HepG2 (cell line): ENCODE results near the gene TPSD1. TPM values are rescaled to one million over a fixed set of nuclear protein-coding genes. Genes with fewer than 3 reads are reported as not detected.

ENCODE experiments used
- ATAC-seq: fragments of 200-7000 bp; cut with Tn5 transposase; 3 replicates; pipeline ENCODE4 v1.9.1; 2020; ENCODE audit warnings: mild to moderate bottlenecking, moderate library complexity
- BruUV-seq: library from RNA; stranded (reverse); fragments of 400-500 nt; replicated peaks from 2 replicates; lab custom pipeline; 2021; lab: Mats Ljungman, UMichigan
- CTCF ChIA-PET: fragments of 300-600 bp; formaldehyde crosslinking; extraction: SDS; loops from one replicate; lab custom pipeline; 2021; ENCODE audit warnings: low total read pairs, inconsistent platforms, low intra/inter-chr PET ratio; lab: Yijun Ruan, JAX
- POLR2A ChIA-PET: fragments of 350-600 bp; sonication (Branson Sonifier 250); formaldehyde crosslinking; loops from one replicate; lab custom pipeline; 2020; ENCODE audit warnings: antibody characterized with exemption, inconsistent platforms; lab: Yijun Ruan, JAX
- DNase-seq: peaks from one replicate; pipeline ENCODE4 v3.0.0-alpha.2; 2015; ENCODE audit warnings: low spot score
- FAIRE-seq: peaks from 3 replicates; lab custom pipeline; 2011; peaks lifted over from hg19 to GRCh38; lab: Jason Lieb, UNC
- H2AFZ ChIP-seq: one replicate; pipeline ENCODE4 v1.6.1; 2011; ENCODE audit warnings: low read length, inconsistent platforms
- H3K27ac ChIP-seq: fragments of 300-600 bp; 3 replicates; pipeline ENCODE4 v1.8.0; 2011; ENCODE audit warnings: mixed run types, mild to moderate bottlenecking, mixed read lengths, low read length, inconsistent platforms; ENCODE audit not compliant: insufficient read depth; ENCODE audit errors: extremely low read length
- H3K27me3 ChIP-seq, 2 experiments: fragments of 200-600 bp in 1 of 2; 2 replicates in 1 of 2; 3 replicates in 1 of 2; pipeline versions ENCODE4 v1.6.0 to v1.8.0; 2011; ENCODE audit warnings: low read length in 2 of 2, mild to moderate bottlenecking in 2 of 2, moderate library complexity in 2 of 2, inconsistent platforms in 1 of 2; ENCODE audit not compliant: insufficient read depth in 2 of 2, control insufficient read depth in 1 of 2
- H3K36me3 ChIP-seq, 2 experiments: fragments of 200-600 bp in 1 of 2; replicated peaks in 1 of 2; 2 replicates in 1 of 2; 3 replicates in 1 of 2; pipeline versions ENCODE4 v1.5.1 to v1.8.0; 2011; ENCODE audit warnings: low read length in 2 of 2, inconsistent platforms in 1 of 2; ENCODE audit not compliant: insufficient read depth in 2 of 2, control insufficient read depth in 1 of 2
- H3K4me1 ChIP-seq: 2 replicates; pipeline ENCODE4 v1.5.1; 2012; ENCODE audit warnings: low read length, inconsistent platforms; ENCODE audit not compliant: insufficient read depth
- H3K4me2 ChIP-seq: 2 replicates; pipeline ENCODE4 v1.6.0; 2011; ENCODE audit warnings: low read depth, low read length, inconsistent platforms
- H3K4me3 ChIP-seq, 3 experiments: fragments of 200-600 bp in 1 of 3; sonication (generic), shearing (Covaris generic) in 1 of 3; replicated peaks in 1 of 3; 2 replicates each; pipeline ENCODE4 v1.5.1; 2011 to 2016; ENCODE audit warnings: low read length in 3 of 3, inconsistent platforms in 2 of 3, low read depth in 2 of 3, mild to moderate bottlenecking in 2 of 3, control low read depth in 1 of 3, mixed read lengths in 1 of 3; ENCODE audit not compliant: insufficient read depth in 1 of 3
- H3K79me2 ChIP-seq: one replicate; pipeline ENCODE4 v1.6.1; 2011; ENCODE audit warnings: low read length, inconsistent platforms; ENCODE audit not compliant: insufficient read depth
- H3K9ac ChIP-seq: 2 replicates; pipeline ENCODE4 v1.6.0; 2011; ENCODE audit warnings: mild to moderate bottlenecking, low read depth, low read length, inconsistent platforms; ENCODE audit not compliant: insufficient read depth
- H3K9me3 ChIP-seq: 2 replicates; pipeline ENCODE4 v1.5.1; 2012; ENCODE audit warnings: mild to moderate bottlenecking, low read length
- H4K20me1 ChIP-seq: 2 replicates; pipeline ENCODE4 v1.6.0; 2011; ENCODE audit warnings: inconsistent platforms, mild to moderate bottlenecking, low read length, moderate library complexity; ENCODE audit not compliant: insufficient read depth
- ERF ChIP-seq: IDR thresholded peaks from 2 replicates; pipeline ENCODE4 v1.6.1; 2018; ENCODE audit warnings: missing biosample characterization, missing genetic modification reagents
- HMGA1 ChIP-seq: sonication (generic); formaldehyde crosslinking; conservative IDR thresholded peaks from 2 replicates; pipeline ENCODE4 v1.4.0; 2020; ENCODE audit warnings: missing genetic modification reagents
- RBAK ChIP-seq: sonication (generic); formaldehyde crosslinking; IDR thresholded peaks from 2 replicates; pipeline ENCODE4 v1.5.1; 2020; ENCODE audit warnings: mild to moderate bottlenecking, missing genetic modification reagents
- ZBTB42 ChIP-seq: sonication (generic); formaldehyde crosslinking; IDR thresholded peaks from 2 replicates; pipeline ENCODE4 v1.5.0; 2020; ENCODE audit warnings: mild to moderate bottlenecking, missing genetic modification reagents
- ZNF564 ChIP-seq: sonication (generic); formaldehyde crosslinking; IDR thresholded peaks from 2 replicates; pipeline ENCODE4 v1.8.1; 2023; ENCODE audit warnings: mild to moderate bottlenecking, missing genetic modification reagents
- ZNF747 ChIP-seq: sonication (generic); formaldehyde crosslinking; IDR thresholded peaks from 2 replicates; pipeline ENCODE4 v1.8.1; 2023; ENCODE audit warnings: missing genetic modification reagents, mild to moderate bottlenecking, borderline replicate concordance
- WGBS: methylation state at CpG from one replicate; pipeline ENCODE4 v1.1.6; 2017; ENCODE audit warnings: low lambda C conversion rate; 5-methylcytosine and 5-hydroxymethylcytosine counted together
- in situ Hi-C: cut with HindIII; loops from 2 replicates; pipeline ENCODE4 v1.10.0; 2017; ENCODE audit warnings: low pct_unique_long_range_greater_than_20kb; ENCODE audit not compliant: extremely low pct_ligation_motif_present
- intact Hi-C: fragments of 100-400 bp; cut with micrococcal nuclease; formaldehyde crosslinking; loops from one replicate; pipeline ENCODE4 v1.10.0; 2022; ENCODE audit not compliant: unreplicated experiment
- polyA plus RNA-seq, 8 experiments: library from polyadenylated mRNA; depleted of rRNA in 3 of 8; stranded (reverse) in 7 of 8; unstranded in 1 of 8; fragments of >200 nt; fragmentation: Illumina TruSeq in 4 of 8; extraction: Trizol in 4 of 8; gene quantifications; 2 replicates each; pipeline versions ENCODE4 v1.2.1 to v1.2.3, GENCODE V29; 2011 to 2016; ENCODE audit warnings: low read depth in 4 of 8, missing spikeins in 1 of 8, mixed read lengths in 1 of 8; ENCODE audit not compliant: insufficient read depth in 1 of 8
- total RNA-seq, 5 experiments: library from RNA; depleted of rRNA; stranded (reverse); fragments of >200 nt; fragmentation: Illumina TruSeq; extraction: Trizol; gene quantifications; 2 replicates each; pipeline ENCODE4 v1.2.3, GENCODE V29; 2016; ENCODE audit warnings: low read depth in 1 of 5
- TF ChIP-seq, protein P1 (sequence below): sonication (generic); formaldehyde crosslinking; IDR thresholded peaks from one replicate; pipeline ENCODE4 v1.5.1; 2020; ENCODE audit warnings: mild to moderate bottlenecking, missing genetic modification reagents; ENCODE audit errors: not compliant biosample characterization
- TF ChIP-seq, protein P2 (sequence below): IDR thresholded peaks from 2 replicates; pipeline ENCODE4 v1.6.1; 2016

The TPSD1 gene
- total and polyA plus RNA-seq, 2 of the 13 experiments (the other 11 are each of a cell fraction or from before 2014, with no cell fraction given), result not detected

DNA sequence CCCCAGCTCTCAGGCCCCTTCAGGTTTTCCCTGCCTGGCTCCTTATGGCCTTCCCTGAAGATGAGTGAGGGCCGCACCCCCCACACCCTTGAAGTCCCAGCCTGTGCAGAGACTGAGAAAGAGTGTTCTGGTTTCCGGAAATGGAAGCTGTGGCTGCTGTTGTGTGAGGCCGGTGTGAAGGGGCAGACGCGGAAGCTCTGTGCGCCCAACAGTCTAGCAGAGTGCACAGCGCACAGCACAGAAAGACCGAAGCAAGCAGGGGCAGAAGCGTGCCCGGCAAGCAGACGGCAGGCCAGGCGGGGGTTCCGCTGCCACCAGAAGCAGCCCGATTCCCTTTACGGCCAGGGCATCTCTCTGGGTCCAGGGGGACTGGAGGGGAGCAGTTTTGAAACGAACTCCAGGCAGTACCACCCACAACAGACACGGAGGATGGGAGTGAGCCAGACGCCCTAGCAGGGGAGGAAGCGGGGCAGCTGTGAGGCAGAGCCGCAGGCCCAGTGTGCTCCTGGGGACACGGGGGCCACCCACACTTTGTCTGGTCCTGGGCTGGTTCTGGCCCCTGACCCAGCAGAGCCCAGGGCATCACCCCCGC, 47.5 kb upstream of the TPSD1 start:
- 80% methylated on average over 13 of the region's 22 CpGs for WGBS
- Histone ChIP-seq H3K9ac (no peak overlapping the region), H3K4me3 (no peak overlapping the region), H3K27me3 (peaks cover 0 to 11% of the 10 kb centered on the region in 2 experiments; a peak in 2 of 5 replicates), H3K9me3 (no peaks in the 10 kb centered on the region), H3K36me3 (no peaks in the 10 kb centered on the region), H3K27ac (no peak overlapping the region), H3K79me2 (no peaks in the 10 kb centered on the region), H2AFZ (no peak overlapping the region), H3K4me2 (no peak overlapping the region), H4K20me1 (no peaks in the 10 kb centered on the region), H3K4me1 (no peaks in the 10 kb centered on the region)
- intact Hi-C loops, result no loop called here
- DNase-seq (no peak), ATAC-seq (no peak), FAIRE-seq (no peak)
- in situ Hi-C loops, result loop anchor here (25.0 kb wide), 1 partner anchor 396 kb away; the partner anchor contains the start of gene GNG13
- CTCF ChIA-PET, result no interaction called here
- POLR2A ChIA-PET, result no interaction called here
- no TSS peak for BruUV-seq
- TF ChIP-seq ZNF564, result no peak
- no peak for TF ChIP-seq ZBTB42 (CRISPR knock-in tag)
- TF ChIP-seq, protein P1, sequence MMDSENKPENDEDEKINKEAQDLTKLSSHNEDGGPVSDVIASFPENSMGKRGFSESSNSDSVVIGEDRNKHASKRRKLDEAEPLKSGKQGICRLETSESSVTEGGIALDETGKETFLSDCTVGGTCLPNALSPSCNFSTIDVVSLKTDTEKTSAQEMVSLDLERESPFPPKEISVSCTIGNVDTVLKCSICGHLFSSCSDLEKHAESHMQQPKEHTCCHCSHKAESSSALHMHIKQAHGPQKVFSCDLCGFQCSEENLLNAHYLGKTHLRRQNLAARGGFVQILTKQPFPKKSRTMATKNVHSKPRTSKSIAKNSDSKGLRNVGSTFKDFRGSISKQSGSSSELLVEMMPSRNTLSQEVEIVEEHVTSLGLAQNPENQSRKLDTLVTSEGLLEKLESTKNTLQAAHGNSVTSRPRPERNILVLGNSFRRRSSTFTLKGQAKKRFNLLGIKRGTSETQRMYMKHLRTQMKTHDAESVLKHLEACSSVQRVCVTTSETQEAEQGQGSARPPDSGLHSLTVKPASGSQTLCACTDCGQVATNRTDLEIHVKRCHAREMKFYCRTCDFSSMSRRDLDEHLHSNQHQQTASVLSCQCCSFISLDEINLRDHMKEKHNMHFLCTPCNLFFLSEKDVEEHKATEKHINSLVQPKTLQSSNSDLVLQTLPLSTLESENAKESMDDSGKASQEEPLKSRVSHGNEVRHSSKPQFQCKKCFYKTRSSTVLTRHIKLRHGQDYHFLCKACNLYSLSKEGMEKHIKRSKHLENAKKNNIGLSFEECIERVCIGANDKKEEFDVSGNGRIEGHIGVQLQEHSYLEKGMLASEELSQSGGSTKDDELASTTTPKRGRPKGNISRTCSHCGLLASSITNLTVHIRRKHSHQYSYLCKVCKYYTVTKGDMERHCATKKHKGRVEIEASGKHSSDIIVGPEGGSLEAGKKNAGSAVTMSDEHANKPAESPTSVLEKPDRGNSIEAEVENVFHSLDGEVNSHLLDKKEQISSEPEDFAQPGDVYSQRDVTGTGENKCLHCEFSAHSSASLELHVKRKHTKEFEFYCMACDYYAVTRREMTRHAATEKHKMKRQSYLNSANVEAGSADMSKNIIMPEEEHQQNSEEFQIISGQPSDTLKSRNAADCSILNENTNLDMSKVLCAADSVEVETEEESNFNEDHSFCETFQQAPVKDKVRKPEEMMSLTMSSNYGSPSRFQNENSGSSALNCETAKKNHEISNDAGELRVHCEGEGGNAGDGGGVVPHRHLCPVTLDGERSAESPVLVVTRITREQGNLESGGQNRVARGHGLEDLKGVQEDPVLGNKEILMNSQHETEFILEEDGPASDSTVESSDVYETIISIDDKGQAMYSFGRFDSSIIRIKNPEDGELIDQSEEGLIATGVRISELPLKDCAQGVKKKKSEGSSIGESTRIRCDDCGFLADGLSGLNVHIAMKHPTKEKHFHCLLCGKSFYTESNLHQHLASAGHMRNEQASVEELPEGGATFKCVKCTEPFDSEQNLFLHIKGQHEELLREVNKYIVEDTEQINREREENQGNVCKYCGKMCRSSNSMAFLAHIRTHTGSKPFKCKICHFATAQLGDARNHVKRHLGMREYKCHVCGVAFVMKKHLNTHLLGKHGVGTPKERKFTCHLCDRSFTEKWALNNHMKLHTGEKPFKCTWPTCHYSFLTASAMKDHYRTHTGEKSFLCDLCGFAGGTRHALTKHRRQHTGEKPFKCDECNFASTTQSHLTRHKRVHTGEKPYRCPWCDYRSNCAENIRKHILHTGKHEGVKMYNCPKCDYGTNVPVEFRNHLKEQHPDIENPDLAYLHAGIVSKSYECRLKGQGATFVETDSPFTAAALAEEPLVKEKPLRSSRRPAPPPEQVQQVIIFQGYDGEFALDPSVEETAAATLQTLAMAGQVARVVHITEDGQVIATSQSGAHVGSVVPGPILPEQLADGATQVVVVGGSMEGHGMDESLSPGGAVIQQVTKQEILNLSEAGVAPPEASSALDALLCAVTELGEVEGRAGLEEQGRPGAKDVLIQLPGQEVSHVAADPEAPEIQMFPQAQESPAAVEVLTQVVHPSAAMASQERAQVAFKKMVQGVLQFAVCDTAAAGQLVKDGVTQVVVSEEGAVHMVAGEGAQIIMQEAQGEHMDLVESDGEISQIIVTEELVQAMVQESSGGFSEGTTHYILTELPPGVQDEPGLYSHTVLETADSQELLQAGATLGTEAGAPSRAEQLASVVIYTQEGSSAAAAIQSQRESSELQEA (CRISPR knock-in tag), result no peak
- TF ChIP-seq RBAK (CRISPR knock-in tag), result no peak
- no peak for TF ChIP-seq ZNF747 (CRISPR knock-in tag)
- TF ChIP-seq ERF, result no peak
- no peak for TF ChIP-seq HMGA1 (CRISPR knock-in tag)
- TF ChIP-seq, protein P2, sequence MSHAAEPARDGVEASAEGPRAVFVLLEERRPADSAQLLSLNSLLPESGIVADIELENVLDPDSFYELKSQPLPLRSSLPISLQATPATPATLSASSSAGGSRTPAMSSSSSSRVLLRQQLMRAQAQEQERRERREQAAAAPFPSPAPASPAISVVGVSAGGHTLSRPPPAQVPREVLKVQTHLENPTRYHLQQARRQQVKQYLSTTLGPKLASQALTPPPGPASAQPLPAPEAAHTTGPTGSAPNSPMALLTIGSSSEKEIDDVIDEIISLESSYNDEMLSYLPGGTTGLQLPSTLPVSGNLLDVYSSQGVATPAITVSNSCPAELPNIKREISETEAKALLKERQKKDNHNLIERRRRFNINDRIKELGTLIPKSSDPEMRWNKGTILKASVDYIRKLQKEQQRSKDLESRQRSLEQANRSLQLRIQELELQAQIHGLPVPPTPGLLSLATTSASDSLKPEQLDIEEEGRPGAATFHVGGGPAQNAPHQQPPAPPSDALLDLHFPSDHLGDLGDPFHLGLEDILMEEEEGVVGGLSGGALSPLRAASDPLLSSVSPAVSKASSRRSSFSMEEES (CRISPR knock-in tag), result no peak
